ENCODE results near the gene HBB. TPM values are rescaled to one million over a fixed set of nuclear protein-coding genes. Genes with fewer than 3 reads are reported as not detected.

The HBB gene
- total RNA-seq, result 1,000 to 10,000 TPM in 2 of 6 donors, 100 to 1,000 TPM in 2, 10 to 100 TPM in 2; 26.2 to 1,949 (median 399) TPM

GRCh38 chr11:5226732-5227310, at the start of gene HBB:
Gene HBB (minus strand): TSS chr11:5227071. CDS start chr11:5227021, 50 bp downstream.
- Histone ChIP-seq H3K27me3 (no peaks in the 10 kb centered on the region), H3K4me3 (no peak within 1 kb of the TSS), H3K27ac (no peak within 1 kb of the TSS), H3K36me3 (no peaks in the 10 kb centered on the region), H3K9me3 (no peaks in the 10 kb centered on the region), H3K4me1 (no peaks in the 10 kb centered on the region)
- TF ChIP-seq POLR2AphosphoS5 (IDR thresholded peaks at IDR 0.05), result no peak
- no peak for TF ChIP-seq POLR2A (IDR thresholded peaks at IDR 0.05)
- TF ChIP-seq CTCF (IDR thresholded peaks at IDR 0.05), result no peak
- TF ChIP-seq EP300 (IDR thresholded peaks at IDR 0.05), result no peak
- ATAC-seq (ENCODE audit: low FRiP score in 2 of 2) (peak in 1 of 2 donors; percentile 59), DNase-seq (no peak)
- 87 to 89% methylated on average over 3 of the region's 3 CpGs for WGBS, 2 donors

GRCh38 chr11:5275369-5276110, 48.7 kb upstream of the HBB start:
- ATAC-seq (ENCODE audit: low FRiP score in 2 of 2) (no peak), DNase-seq (no peak)
- 76 to 78% methylated on average over 6 of the region's 6 CpGs for WGBS, 2 donors
- Histone ChIP-seq H3K9me3 (no peaks in the 10 kb centered on the region), H3K4me1 (no peaks in the 10 kb centered on the region), H3K4me3 (no peak overlapping the region), H3K27ac (no peak overlapping the region), H3K36me3 (no peaks in the 10 kb centered on the region), H3K27me3 (no peaks in the 10 kb centered on the region)
- no peak for TF ChIP-seq CTCF (IDR thresholded peaks at IDR 0.05)
- no peak for TF ChIP-seq EP300 (IDR thresholded peaks at IDR 0.05)
- TF ChIP-seq POLR2A (IDR thresholded peaks at IDR 0.05), result no peak
- TF ChIP-seq POLR2AphosphoS5 (IDR thresholded peaks at IDR 0.05), result no peak

- ATAC-seq (ENCODE audit: low FRiP score in 2 of 2), result no peak
- no peaks in the 10 kb centered on the region for H3K27me3 ChIP-seq
- DNase-seq, result no peak
- H3K36me3 ChIP-seq, result no peaks in the 10 kb centered on the region
- H3K4me1 ChIP-seq, result no peaks in the 10 kb centered on the region
- H3K4me3 ChIP-seq, result no peak overlapping the region
- TF ChIP-seq POLR2A (IDR thresholded peaks at IDR 0.05) (no peak), EP300 (IDR thresholded peaks at IDR 0.05) (no peak), POLR2AphosphoS5 (IDR thresholded peaks at IDR 0.05) (no peak), CTCF (IDR thresholded peaks at IDR 0.05) (no peak)
- 67 to 81% methylated on average over 5 of the region's 5 CpGs for WGBS, 2 donors
- no peaks in the 10 kb centered on the region for H3K9me3 ChIP-seq
- H3K27ac ChIP-seq, result no peak overlapping the region
Measured at GRCh38 chr11:5274395-5274794, 47.5 kb upstream of the HBB start.

- no peak for DNase-seq
- Histone ChIP-seq H3K27me3 (no peaks in the 10 kb centered on the region), H3K9me3 (no peaks in the 10 kb centered on the region), H3K27ac (no peak overlapping the region), H3K36me3 (no peaks in the 10 kb centered on the region), H3K4me3 (no peak overlapping the region), H3K4me1 (no peaks in the 10 kb centered on the region)
- ATAC-seq (ENCODE audit: low FRiP score in 2 of 2), result no peak
- no peak for TF ChIP-seq EP300 (IDR thresholded peaks at IDR 0.05)
- no peak for TF ChIP-seq POLR2AphosphoS5 (IDR thresholded peaks at IDR 0.05)
- no peak for TF ChIP-seq POLR2A (IDR thresholded peaks at IDR 0.05)
- no peak for TF ChIP-seq CTCF (IDR thresholded peaks at IDR 0.05)
- WGBS, 2 donors, result 58 to 82% methylated on average over 4 of the region's 4 CpGs
Measured at GRCh38 chr11:5272395-5273017, 45.6 kb upstream of the HBB start.

Data from upper lobe of left lung (tissue), 6 donors.